ENCODE results near the gene NKD1. TPM values are rescaled to one million over a fixed set of nuclear protein-coding genes. Genes with fewer than 3 reads are reported as not detected.

NKD1 gene
- polyA plus RNA-seq, 1 experiment = 0.11 TPM

DNA sequence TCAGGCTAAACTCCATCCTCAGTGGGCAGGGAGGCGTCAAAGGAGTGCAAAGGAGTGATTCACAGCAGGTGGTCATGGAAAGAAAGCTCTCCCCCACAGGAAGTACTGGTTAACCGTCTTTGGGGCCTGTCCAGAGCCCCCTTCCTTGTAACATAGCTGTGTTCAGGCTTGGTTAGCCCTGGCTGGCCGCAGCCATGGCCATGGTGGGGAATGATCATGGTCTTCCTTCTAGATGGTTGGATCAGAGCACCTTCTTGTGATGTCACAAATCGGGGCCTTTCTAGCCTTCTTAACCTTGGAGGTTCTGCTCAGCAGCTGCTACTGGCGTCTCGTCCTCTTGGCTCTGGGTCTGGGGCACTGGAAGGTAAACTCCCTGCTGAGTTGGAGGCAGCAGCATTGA, 15.8 kb downstream of the NKD1 start:
- CTCF ChIA-PET = interaction anchor here (1.1 kb wide), 1 partner anchor 23 kb away, joined by 3 read pairs; no protein-coding TSS in a partner anchor
- no peaks in the 10 kb centered on the region for H3K27me3 ChIP-seq (ENCODE audit: control insufficient read depth, insufficient read depth, low read length)
- POLR2A ChIA-PET = no interaction called here
- no peak overlapping the region for H3K4me3 ChIP-seq (ENCODE audit: low read depth, low read length)
- TF ChIP-seq, protein P1, sequence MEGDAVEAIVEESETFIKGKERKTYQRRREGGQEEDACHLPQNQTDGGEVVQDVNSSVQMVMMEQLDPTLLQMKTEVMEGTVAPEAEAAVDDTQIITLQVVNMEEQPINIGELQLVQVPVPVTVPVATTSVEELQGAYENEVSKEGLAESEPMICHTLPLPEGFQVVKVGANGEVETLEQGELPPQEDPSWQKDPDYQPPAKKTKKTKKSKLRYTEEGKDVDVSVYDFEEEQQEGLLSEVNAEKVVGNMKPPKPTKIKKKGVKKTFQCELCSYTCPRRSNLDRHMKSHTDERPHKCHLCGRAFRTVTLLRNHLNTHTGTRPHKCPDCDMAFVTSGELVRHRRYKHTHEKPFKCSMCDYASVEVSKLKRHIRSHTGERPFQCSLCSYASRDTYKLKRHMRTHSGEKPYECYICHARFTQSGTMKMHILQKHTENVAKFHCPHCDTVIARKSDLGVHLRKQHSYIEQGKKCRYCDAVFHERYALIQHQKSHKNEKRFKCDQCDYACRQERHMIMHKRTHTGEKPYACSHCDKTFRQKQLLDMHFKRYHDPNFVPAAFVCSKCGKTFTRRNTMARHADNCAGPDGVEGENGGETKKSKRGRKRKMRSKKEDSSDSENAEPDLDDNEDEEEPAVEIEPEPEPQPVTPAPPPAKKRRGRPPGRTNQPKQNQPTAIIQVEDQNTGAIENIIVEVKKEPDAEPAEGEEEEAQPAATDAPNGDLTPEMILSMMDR (IDR thresholded peaks at IDR 0.05; ENCODE audit: insufficient read depth, low read depth, low read length) = no peak
- DNase-seq (ENCODE audit: low read depth) = no peak
- no peaks in the 10 kb centered on the region for H3K36me3 ChIP-seq (ENCODE audit: control insufficient read depth, insufficient read depth, low read length)

DNA sequence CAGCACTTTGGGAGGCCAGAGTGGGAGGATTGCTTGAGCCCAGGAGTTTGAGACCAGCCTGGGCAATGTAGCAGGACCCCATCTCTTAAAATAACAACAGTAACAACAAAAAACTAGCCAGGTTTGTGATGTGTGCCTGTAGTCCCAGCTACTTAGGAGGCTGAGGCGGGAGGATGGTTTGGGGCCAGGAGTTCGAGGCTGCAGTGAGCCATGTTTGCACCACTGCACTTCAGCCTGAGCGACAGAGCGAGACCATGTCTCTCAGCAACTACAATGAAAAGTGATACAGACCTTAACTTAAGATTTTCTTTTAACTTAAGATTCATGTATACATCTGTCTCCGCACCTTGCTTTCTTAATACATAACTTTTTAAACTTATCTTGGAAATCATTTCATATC, 17.2 kb downstream of the NKD1 start:
- POLR2A ChIA-PET = no interaction called here
- H3K36me3 ChIP-seq (ENCODE audit: control insufficient read depth, insufficient read depth, low read length) = no peaks in the 10 kb centered on the region

DNA sequence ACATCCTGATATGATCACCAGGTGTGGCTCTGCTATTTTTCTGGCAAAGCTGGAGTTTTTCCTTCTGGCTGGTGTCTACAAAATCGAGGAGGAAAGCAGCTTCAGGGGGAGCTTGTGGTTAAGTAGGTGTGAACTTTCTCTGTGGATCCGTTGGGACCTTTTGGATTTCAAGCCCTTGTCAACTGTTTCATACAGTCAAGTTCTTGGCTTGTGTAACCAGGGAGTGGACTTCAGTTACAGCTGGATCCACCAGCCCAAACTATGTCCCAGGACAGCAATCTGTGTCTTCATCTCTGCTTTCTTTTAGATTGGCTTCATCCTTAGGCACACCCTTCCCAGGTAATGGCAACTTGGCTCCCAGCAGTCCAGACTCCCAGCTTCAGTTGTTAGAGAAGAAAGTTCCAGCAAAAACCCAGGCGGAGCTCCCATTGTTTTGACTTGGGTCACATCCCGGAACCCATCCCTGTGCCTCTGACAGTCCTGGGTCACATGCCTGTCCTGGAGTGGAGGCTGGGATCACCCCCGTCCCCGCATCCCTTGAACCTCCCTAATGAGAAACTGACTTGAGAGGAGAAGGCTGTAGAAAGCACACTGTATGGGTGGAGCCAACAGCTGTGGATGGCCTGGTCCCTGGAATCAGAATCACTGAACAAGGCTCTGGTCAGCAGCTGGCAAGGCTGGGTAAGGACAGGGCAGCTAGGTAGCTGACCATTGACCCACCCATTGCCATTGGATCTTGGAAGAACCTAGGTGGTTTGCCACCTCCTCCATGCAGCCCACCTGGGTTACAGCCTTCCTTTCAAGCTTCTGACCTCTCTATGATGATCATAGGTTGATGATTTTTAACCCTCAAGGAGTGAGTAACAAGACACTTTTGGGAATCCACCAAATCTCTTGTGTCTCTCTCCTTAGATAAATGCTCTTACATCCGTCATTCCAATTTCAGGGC, 18.1 kb downstream of the NKD1 start:
- no peaks in the 10 kb centered on the region; the same call in 1 of the 2 replicates for H3K27me3 ChIP-seq (ENCODE audit: control insufficient read depth, insufficient read depth, low read length)
- TF ChIP-seq, protein P1 (IDR thresholded peaks at IDR 0.05; ENCODE audit: insufficient read depth, low read depth, low read length) = no peak
- no peak for DNase-seq (ENCODE audit: low read depth)
- ChIA-PET POLR2A (no interaction called here), CTCF (interaction anchor here (1.0 kb wide), 1 partner anchor 13 kb away, joined by 3 read pairs; no protein-coding TSS in a partner anchor)
- H3K4me3 ChIP-seq (ENCODE audit: low read depth, low read length) = no peak overlapping the region
- no peaks in the 10 kb centered on the region for H3K36me3 ChIP-seq (ENCODE audit: control insufficient read depth, insufficient read depth, low read length)

More for the DNA sequence above, 17.2 kb downstream of the NKD1 start:
- CTCF ChIA-PET = interaction anchor here (1.0 kb wide), 1 partner anchor 12 kb away, joined by 3 read pairs; no protein-coding TSS in a partner anchor
- TF ChIP-seq, protein P1 (IDR thresholded peaks at IDR 0.05; ENCODE audit: insufficient read depth, low read depth, low read length) = no peak
- no peaks in the 10 kb centered on the region; the same call in 1 of the 2 replicates for H3K27me3 ChIP-seq (ENCODE audit: control insufficient read depth, insufficient read depth, low read length)
- H3K4me3 ChIP-seq (ENCODE audit: low read depth, low read length) = no peak overlapping the region
- DNase-seq (ENCODE audit: low read depth) = no peak

DNA sequence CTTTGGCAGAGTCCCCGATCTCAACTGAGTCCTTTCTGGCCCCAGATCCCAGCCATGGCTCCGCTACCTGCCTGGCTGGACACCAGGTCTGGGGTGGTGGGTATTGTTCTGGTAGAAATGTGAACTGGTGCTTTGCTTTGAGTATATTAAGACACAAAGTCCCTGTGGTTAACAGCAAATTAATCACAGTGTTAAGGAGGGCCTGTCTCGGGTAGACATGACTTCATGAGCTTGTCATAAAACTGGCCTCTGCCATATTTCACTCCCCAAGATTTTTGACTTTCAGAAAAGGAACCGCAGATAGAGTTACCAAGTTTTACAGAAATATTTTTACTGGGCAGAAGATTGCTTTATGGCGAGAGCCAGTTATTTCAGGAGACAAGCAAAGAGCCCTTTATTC, 19.5 kb downstream of the NKD1 start:
- TF ChIP-seq, protein P1 (IDR thresholded peaks at IDR 0.05; ENCODE audit: insufficient read depth, low read depth, low read length) = no peak
- ChIA-PET POLR2A (no interaction called here), CTCF (interaction anchor here (0.9 kb wide), 1 partner anchor 68 kb away, joined by 3 read pairs; no protein-coding TSS in a partner anchor)
- Histone ChIP-seq H3K27me3 (ENCODE audit: control insufficient read depth, insufficient read depth, low read length) (no peaks in the 10 kb centered on the region; the same call in 1 of the 2 replicates), H3K4me3 (ENCODE audit: low read depth, low read length) (no peak overlapping the region), H3K36me3 (ENCODE audit: control insufficient read depth, insufficient read depth, low read length) (no peaks in the 10 kb centered on the region)
- DNase-seq (ENCODE audit: low read depth) = no peak

DNA sequence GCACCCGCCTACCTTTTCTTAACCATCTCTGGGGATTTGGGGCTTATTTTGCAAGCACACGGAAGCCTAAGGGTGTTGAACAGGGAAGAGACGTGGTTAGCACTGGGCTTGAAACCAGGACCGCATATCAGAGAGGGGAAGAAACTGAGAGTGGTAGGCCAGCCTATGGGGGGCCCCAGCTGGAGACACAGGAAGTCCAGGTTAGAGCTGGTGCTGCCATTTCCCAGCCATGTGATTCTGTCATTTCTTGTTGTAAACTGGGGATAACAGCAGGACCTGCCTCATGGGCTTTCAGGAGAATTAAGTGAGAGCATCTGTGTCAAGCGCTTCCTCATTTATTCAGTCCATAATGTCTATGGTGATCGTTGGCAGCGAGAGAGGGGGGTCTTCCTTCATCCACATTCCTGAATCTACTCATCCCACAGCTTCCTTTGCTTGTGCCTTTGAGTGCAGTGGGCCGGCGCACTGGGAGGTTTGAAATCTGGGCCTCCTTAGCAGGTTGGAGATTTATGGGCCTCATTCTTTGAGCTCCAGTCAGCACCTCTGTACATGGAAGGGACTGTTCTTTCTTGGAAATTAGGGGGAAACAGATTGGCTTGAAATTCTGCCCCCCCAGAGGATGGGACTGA, 20.1 kb downstream of the NKD1 start:
- TF ChIP-seq, protein P1 (IDR thresholded peaks at IDR 0.05; ENCODE audit: insufficient read depth, low read depth, low read length) = no peak
- DNase-seq (ENCODE audit: low read depth) = no peak
- POLR2A ChIA-PET = no interaction called here
- no peaks in the 10 kb centered on the region; the same call in 1 of the 2 replicates for H3K27me3 ChIP-seq (ENCODE audit: control insufficient read depth, insufficient read depth, low read length)
- H3K4me3 ChIP-seq (ENCODE audit: low read depth, low read length) = no peak overlapping the region
- CTCF ChIA-PET = interaction anchor here (0.9 kb wide), 1 partner anchor 68 kb away, joined by 3 read pairs; no protein-coding TSS in a partner anchor
- no peaks in the 10 kb centered on the region for H3K36me3 ChIP-seq (ENCODE audit: control insufficient read depth, insufficient read depth, low read length)

Data from BJ (cell line).